GM21526 (cell line): ENCODE data around the gene DBI.

Experiments used
- ATAC-seq: cut with Tn5 transposase; IDR thresholded peaks from one replicate; pipeline ENCODE4 v1.9.1; 2021; ENCODE audit warnings: moderate library complexity; ENCODE audit not compliant: unreplicated experiment, low FRiP score

The DBI gene

DNA sequence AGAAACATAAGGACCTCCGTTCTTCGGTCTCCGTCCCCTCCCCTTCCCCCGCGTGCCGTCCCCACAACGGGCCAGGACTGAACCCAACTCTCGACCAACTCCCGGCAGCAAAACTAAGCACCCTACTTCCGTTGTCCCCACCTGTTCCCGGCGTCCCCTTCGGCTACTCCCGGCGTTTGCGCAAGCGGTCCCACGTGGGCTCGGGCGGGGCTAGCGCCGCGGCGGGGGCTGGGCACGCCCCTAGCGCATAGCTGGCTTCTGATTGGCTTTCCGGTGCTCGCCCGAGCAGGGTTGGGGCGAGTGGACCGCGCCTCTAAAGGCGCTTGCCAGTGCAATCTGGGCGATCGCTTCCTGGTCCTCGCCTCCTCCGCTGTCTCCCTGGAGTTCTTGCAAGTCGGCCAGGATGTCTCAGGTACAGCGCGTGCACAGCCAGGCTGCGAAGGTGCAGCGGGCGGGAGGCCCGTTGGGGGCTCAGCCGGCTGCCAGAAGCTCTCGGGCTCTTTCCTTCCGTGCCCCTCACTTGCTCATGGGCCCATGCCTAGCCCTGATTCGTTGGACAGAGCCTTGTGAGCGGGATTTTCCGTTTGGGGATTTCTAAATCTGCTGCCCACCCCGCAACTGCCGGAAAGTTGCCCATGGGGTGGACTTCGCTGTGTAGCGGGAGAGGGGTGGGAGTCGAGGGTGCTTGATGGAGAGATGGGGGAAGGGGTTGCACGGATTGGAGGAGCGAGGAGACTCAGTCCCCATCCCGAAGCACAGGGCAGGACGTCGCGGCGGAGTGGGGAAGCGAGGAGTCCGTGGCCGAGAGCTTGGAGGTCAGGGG is at the start of gene DBI, which contains the start of gene C2orf76:
DBI (plus strand) TSS at position 329 of the 823 bp plus-strand sequence; CDS start at position 404, 75 bp downstream.
C2orf76 (minus strand) TSS at position 186 of the 823 bp plus-strand sequence. CDS start 26,875 bp downstream, outside the sequence.
- ATAC-seq, result peak; percentile 93

DNA sequence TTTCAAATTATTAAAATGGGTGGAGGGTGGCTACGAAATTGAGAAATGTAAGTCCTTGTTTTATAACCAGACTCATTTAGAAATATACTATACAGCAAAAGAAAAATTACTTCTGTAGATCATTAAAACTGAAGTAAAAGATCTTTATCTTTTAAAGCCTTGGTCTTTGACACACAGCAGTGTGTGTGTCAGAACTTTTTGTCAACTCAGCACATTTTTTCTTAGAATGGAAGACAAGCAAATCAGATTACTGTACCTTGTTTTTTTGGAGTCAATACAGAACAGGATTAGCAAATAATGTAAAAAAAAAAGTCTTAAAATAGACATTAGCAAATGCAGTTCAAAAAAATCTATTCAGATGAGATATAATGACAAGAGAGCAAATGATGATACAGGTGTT is 49.2 kb upstream of the DBI start:
- ATAC-seq, result no peak

GRCh38 chr2:119319593-119319992 is 47.2 kb upstream of the DBI start:
- no peak for ATAC-seq

GRCh38 chr2:119323459-119323858 is 43.3 kb upstream of the DBI start:
- no peak for ATAC-seq

DNA sequence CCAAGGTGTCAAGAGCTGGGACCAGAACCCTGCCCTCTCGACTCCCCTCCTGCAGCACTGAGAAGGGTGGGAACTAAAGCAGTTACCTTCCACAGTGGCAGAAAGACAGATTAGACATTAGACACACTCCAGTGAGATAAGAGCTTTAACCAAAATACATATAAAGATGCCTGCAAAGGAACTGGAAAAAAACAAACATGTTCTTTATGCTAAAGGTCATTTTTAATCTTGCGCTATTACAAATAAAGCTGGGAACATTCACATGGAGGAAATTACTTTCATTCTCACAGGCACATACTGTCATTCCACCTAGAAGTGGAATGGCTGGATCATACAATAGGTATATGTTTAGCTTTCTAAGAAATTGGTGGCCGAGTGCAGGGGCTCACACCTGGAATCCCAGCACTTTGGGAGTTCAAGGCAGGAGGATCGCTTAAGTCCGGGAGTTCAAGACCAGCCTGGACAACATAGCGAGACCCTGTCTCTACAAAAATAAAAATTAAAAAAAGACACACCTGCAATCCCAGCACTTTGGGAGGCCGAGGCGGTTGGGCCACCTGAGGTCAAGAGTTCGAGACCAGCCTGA is 42.0 kb upstream of the DBI start:
- ATAC-seq, result no peak

GRCh38 chr2:119326938-119327337 is 39.8 kb upstream of the DBI start:
- no peak for ATAC-seq

DNA sequence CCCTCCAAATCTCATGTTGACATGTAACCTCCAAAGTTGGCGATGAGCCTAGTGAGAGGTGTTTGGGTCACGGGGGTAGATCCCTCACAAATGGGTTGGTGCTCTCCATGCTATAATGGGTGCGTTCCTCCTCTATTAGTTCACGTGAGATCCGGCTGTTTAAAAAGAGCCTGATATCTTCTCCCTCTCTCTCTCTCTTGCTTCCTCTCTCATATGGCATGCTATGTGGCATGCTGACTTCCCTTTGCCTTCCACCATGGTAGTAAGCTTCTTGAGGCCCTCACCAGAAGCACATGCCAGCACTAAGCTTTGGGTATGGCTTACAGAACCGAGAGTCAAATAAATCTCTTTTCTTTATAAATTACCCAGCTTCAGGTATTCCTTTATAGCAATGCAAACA is 39.3 kb upstream of the DBI start:
- no peak for ATAC-seq

GRCh38 chr2:119332953-119333352 is 33.8 kb upstream of the DBI start:
- no peak for ATAC-seq

GRCh38 chr2:119333360-119333759 is 33.4 kb upstream of the DBI start:
- ATAC-seq, result no peak

GRCh38 chr2:119333833-119334232 is 32.9 kb upstream of the DBI start:
- ATAC-seq, result no peak

DNA sequence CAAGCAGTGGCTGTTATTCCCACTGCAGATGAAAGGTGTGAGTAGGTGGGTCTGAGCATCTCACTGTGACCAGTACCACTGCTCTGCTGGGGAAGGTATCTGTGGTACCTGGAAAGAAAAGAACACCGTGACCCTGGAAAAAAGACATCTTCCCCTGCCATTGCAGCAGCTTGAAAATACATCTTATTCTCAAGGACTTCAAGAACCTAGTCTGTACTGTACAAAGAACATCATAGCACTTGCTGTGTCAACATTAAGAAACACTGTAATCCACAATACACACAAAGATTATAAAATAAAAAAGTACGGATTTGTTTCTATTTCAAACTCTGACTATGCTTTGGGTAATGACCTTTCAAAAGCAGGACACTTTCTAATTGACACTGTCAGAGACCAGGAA is 29.0 kb upstream of the DBI start:
- ATAC-seq, result no peak

GRCh38 chr2:119338272-119338671 is 28.5 kb upstream of the DBI start:
- no peak for ATAC-seq

DNA sequence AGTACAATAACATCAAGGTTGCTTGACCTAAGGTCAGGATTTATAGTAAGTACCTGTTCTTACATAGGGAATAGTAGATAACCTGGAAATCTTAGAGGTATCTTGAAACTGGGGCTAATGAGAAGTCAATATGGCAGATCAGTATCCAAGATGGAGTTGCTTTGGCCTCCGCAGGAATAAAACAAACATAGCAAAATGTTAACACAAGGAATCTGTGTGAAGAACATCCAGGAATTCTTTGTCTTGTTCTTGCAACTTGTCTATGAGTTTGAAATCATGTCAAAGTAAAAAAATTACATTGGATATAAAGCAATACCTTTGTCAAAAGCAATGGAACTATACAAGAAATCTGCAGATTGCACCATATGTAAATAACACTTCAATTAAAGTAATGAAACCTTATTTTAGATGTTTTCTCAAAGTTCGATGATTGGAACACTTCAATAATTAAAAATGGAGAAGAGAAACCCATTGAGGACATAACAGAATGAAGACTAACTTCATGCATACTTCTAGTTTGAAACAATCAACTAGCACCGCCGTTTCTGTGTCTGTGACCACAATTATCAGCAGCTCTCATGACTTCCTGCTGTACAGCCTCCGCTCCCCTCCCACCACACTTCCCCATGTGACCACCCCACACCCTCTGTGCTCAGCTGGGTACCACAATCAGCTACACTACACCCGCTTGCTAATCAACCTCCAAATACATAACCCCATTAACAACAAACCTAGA is 27.8 kb upstream of the DBI start:
- peak; percentile 98 for ATAC-seq

DNA sequence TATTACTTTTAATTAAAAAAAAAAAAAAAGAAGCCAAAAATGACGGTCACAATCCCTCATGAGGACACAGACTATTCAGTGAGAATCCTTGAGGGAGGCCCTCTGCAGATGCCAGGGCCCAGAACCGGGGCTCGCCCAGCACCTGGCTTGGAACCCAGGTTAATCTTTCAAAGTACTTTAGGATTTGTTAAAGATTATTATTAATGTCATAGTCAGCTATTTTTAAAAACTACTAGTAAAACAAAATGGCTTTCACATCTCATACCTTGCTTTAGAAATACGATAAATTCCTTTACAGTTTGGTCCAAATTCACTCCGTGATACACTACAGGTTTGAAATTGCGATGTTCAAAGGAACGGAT is 27.2 kb upstream of the DBI start:
- ATAC-seq, result peak; percentile 26

DNA sequence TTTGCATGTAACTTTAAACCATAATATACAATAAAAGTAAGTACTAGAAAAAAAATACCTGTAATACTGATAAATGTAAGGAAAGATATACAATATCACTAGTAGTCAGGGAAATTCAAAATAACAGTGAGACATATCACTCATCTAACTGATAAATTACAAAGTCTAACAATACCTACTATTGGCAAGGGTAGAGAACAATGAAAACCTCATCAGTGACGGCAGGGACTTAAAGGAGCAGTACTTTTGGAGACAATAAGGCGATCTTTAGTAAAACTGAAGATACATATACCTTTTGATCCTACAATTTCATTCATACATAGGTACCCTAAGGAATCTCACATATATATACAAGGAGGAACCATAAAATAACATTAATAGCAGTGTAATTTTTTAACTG is 25.1 kb upstream of the DBI start:
- no peak for ATAC-seq

- no peak for ATAC-seq
Observed at GRCh38 chr2:119349289-119349688, 17.5 kb upstream of the DBI start.

DNA sequence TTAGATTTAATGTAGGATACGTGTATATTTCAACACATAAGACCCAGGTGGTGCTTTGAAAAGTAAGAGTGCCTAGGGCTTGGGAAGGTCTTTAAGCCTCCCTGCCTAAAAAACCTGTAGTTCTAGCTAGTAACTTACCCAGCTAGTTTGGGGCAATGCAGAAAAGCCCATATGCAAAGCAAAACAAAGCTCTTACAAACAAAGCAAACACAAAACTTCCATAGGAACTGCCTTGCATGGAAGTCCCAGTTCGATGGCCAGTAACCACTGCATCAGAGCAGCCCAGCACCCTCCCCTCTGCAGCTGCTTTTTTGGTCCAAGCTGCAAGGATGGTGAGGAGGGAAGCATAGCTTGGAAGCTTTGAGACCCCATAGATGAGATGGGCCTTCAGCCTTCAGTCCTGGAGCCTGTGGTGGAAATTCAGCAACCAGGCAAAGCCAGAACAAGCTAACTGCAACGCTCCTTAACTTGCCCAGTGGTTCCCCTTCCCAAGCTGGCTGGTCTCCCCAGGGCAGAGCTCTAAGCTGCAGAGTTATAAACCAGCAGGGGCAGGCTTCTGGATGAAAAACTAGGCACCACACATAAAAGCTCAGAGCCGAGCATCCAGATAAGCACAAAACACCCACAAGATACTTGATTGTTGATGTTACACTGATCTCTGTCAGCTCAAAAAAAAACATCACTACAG is 16.3 kb upstream of the DBI start:
- ATAC-seq, result no peak

- peak; percentile 94 for ATAC-seq
Observed at GRCh38 chr2:119352357-119352756, 14.4 kb upstream of the DBI start.

DNA sequence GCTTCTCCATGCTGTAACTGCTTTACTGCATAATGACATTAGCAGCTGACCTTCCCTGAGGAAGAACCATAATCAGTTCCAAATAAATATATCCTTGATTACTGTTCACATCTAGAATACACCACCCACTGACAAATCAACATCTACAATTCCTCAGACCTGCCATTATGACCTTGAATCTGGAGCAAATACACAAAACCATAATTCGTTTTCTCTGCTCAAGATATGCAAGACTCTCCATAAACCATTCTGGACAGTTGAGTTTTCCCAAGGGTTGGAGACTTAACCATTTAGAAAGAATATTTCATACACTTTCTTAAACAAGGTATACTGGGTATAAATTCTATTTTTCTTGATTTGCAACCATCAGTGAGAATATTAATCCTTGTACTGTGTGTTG is 11.9 kb upstream of the DBI start:
- ATAC-seq, result no peak

DNA sequence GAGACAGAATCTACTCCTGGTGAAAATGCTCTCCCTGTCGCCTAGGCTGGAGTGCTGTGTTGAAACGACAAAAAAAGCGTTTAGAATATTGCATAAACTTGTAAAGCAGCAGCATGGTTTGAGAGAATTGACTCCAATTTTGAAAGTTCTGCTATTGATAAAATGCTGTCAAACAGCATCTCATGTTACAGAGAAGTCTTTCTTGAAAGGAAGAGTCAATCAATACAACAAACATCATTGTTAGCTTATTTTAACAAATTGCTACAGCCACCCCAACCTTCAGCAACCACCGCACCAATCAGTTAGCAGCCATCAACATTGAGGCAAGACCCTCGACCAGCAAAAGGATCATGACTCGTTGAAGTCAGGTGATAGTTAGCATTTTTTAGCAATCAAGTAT is 7.0 kb upstream of the DBI start:
- ATAC-seq, result no peak

DNA sequence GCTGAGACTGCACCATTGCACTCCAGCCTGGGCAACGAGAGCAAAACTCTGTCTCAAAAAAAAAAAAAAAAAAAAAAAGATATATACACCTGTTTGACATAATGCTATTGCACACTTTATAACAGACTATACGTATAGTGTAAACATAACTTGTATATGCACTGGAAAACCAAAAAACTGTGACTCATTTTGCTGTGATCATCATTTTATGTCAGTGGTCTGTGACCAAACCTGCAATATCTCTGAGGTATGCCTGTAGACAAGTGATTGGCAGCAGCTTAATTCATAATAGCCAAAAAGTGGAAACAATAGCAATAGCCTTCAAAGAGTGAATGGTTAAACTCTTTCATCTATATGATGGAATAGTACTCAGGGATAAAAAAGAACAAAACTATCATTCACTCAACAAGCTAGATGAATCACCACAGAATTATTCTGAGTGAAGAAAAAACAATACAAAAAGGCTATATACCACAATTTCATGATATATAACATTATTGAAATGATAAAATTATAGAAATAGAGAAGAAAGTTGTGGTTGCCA is 6.3 kb upstream of the DBI start:
- ATAC-seq, result no peak
